NCI-H774 (cell line): Measurements from ENCODE around the gene ROMO1.
A peak's percentile ranks its signal among the peaks of the same experiment; 100 is the strongest.

Source experiments
- DNase-seq: peaks from one replicate; lab custom pipeline; 2025; lab: John Stamatoyannopoulos, UW

ROMO1 gene

DNA sequence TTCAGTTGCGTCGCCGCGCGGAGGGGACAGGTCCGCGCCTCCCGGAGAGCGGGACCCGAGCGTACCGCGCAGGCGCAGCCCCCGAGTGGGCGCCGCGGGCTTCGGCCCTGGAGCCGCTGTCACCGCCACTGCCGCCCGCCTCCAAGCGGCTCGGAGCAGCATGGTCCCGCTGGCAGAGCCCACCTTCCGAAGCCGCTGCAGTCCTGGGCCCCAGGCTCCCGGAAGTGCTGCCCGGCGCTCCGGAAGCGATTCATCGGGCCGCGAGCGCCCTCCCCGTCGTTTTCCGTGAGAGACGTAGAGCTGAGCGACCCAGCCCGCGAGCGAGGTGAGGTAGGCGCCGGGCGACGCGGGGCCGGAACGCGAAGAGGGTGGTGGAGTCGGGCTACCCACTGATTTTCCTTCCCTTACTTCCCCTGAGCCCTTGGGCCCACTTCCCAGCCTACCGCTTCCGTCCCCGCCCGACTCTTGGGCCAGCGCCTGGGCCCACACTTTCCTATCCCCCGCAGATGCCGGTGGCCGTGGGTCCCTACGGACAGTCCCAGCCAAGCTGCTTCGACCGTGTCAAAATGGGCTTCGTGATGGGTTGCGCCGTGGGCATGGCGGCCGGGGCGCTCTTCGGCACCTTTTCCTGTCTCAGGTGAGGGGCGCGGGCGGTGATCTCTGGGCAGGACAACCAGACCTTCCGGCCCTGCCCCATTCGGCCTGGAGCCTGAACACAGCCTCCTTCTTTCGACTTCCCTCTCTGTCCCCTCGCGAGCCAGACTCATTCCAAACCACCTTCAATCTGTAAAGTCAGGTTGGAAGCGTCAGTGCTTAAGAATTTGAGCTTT lies at the start of gene ROMO1, which contains the start of gene NFS1:
TSS of gene ROMO1 (plus strand) at position 279 of the 830 bp plus-strand sequence. CDS start at position 507, 228 bp downstream.
TSS of gene NFS1 (minus strand) at position 226 of the 830 bp plus-strand sequence. CDS start at position 162, 64 bp downstream.
- DNase-seq = peak; percentile 68

DNA sequence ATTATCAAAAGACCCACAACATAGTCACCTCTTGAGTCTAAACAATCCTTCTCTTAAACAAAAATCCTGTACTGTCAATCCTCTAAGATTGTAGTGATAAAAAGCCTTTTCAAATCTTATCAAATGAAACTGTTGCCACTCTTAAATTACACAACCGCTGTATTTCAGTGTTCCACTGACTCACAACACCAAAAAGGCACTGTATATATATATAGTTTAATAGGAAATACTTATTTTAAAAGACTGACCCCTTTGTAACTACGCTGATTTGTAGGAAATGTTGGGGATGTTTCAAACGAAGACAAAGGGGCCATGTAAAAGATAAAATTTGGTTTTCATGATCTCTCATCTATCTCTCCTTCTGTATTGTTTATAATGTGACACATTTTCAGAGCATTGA lies 48.6 kb upstream of the ROMO1 start:
- no peak for DNase-seq

DNA sequence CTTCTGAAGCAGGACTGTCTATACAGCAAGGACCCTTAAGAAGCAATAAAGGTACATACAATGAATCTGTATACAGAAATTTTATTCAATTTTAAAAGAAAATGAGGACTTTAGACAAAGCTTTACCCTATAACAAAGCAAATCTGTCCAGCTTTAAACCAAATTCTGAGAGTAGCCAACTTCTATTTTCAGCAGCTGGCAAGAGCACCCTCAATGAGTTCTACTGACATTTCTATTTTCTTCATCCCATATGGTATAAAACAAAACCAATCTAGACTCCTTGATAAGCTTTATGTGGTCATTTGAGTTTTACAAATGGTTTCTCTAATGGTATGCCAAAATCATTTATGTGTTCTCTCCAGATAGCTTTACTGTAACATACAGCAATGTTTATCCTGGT lies 47.2 kb upstream of the ROMO1 start:
- DNase-seq = no peak

DNA sequence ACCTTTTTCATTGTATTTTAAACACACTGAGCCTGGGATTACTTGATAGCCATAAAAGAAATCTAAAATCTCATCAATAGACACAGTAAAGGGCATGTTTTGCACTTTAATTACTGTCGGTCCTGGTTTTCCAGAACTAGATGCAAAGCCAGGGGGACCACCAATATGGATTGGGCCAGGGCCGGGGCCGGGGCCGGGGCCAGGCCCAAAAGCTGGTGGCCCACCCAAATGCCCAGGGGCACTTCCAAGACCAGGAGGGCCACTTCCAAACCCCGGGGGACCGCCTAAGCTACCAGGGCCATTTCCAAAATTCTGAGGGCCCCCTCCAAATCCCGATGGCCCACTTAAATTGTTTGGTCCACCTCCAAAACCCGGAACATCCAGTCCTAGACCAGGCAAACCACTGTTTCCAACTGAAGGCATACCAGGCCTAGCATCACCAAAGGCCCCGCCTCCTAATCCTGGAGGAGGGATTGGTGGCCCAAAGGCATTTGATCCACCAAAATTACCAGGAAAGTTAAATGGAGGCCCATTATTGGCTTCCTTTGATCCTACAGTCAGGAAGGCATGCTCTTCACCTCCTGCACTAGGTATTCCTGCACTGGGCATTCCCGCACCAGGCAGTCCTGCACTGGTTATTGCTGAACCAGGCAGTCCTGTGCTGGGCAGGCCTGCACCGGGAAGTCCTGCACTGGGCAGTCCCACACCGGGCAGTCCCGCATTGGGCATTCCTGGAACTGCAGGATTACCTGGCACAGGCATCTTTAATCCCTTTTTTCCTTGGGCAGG lies 46.4 kb upstream of the ROMO1 start:
- no peak for DNase-seq

DNA sequence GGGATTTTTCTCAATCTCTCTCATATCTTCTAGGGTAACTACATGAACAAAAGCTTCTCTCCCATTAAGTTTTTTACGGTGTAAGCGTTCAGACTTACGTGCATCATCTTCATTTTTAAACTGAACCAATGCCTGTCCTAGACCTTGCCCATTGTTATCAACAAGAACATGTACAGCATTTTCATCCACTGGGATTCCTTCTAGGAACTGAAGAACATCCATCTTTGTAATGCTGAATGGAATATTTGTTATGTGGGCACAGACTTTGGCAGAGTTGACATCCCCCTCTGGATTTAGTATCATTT lies 45.8 kb upstream of the ROMO1 start:
- no peak for DNase-seq

DNA sequence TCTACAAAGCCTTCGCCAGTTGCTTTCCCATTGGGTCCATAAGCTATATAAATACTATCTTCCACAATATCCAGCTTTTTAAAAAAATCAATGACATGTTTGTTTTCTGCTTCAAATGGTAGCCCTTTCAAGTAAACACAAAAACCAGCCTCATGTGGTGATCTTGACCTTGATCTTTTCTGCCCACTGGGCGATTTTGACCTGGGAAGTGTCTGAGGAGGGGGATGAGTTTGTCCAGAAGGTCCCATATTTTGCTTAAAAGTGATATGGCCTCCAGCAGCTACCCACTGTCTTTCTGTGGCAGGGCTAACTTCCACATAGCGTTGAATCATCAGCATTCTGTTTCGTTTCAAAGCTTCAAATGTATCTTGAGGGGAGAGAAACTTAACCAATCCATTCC lies 45.3 kb upstream of the ROMO1 start:
- no peak for DNase-seq

DNA sequence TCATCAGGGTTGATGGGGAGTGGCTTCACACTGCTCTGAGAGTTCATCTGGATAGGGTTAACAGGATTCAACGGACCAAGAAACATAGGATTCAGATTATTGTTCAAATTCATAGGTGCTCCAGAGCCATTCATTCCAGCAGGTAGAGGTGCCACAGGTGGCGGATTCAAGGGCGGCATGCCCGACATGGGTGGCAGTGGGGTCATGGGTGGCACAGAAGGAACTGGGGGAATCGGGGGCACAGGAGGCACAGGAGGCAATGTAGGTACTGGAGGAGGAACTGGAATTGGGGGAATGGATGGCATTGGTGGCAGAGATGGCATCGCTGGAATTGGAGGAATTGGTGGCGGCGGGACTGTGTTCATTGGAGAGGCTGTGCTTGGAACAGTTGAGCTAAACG lies 44.8 kb upstream of the ROMO1 start:
- no peak for DNase-seq

DNA sequence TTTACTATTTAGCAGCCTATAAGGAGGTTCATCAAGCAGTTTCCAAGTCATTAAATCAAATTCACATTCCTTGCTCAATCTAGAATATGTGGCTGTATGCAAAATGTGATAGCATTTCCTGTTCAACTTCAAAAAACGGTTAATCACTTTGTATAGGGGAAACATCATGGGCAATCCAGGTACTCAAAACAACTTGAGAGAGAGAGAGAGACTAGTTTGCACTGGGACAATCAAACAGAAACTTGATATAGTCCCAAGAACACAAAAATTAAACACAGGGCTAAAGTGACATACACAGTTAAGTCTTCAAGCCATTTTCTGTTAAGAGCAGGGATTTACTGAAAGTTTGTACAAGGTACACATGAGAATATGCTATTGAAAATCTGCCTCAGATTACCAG lies 41.9 kb upstream of the ROMO1 start:
- no peak for DNase-seq

DNA sequence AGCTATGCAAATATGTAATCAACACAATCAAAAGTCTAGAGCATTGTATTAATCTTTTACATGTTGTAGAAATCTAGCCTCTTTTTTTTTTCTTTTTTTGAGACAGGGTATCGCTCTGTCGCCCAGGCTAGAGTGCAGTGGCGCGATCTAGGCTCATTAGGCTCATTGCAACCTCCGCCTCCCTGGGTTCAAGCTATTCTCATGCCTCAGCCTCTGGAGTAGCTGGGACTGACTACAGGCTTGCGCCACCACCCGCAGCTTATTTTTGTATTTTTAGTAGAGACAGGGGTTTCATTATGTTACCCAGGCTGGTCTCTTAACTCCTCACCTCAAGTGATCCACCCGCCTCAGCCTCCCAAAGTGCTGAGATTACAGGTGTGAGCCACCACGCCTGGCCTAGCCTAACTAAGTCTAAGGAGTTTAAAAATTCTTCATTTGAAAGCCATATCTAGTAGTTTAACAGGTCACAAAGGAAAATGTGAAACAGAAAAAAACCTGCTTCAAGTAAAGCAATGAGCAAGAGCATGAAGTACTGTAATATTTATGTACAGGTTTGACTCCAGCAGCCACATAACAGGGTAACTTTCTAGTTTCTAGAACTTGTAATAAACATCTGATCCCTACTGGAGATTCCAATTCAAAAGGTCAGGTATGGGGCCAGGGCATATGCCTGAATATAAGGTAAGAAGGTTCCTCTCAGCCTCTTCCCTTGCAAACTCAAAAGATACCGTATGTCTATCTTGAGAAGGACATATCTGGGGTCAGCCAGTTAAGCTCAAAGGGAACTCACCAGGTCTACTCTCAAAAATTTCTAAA lies 38.9 kb upstream of the ROMO1 start:
- DNase-seq = no peak

DNA sequence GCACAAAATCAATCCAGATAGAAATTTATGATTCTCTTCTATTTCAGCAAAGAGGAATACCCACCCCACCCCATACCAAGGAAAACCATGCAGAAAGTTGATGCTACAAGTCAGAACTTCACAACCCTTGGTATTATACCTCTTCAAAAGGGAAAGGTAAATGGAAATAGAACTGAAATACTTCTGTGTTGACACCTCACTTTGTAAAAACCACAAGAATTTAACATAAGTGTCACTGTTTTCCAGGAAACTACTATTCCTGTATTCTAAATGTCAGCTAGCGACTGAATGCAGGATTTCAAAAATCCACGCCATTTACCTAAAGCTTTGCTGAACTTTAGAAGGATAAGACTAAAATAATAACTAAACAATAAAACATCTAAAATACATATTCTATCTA lies 38.2 kb upstream of the ROMO1 start:
- DNase-seq = no peak

DNA sequence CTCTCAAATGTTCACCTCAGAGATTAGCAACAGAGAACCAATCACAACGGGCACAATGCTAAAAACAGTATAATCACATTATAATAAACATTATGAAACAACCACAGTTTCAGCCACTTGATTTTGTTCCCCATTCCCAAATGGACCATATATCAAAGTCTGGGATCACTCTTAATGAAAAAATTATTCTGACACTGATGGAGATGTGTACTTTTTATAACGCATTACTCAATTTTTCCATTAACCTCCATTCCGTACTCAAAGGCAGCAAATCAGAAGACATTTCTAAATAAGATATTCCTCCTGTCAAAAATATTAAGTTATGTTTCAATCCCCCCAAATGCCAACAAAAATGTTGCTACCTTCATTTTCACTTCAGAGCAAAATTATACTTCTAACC lies 37.3 kb upstream of the ROMO1 start:
- DNase-seq = no peak

DNA sequence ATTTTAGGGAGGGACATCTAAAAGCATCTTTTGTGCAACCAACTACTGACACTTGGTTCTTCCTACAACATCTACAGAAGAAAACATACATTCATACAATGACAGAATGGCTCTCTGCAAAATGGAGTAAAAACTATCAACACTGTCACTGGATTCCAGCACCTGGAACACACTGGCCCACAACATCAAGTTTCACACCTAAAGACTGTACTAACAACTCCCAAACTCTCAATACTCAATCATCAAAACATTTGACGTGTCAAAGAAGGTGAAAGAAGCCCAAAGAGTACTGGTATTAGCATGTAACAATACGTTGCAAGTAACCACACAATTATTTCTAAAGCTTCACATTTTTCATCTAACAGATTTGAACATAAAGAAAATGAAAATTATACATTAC lies 36.7 kb upstream of the ROMO1 start:
- DNase-seq = no peak

DNA sequence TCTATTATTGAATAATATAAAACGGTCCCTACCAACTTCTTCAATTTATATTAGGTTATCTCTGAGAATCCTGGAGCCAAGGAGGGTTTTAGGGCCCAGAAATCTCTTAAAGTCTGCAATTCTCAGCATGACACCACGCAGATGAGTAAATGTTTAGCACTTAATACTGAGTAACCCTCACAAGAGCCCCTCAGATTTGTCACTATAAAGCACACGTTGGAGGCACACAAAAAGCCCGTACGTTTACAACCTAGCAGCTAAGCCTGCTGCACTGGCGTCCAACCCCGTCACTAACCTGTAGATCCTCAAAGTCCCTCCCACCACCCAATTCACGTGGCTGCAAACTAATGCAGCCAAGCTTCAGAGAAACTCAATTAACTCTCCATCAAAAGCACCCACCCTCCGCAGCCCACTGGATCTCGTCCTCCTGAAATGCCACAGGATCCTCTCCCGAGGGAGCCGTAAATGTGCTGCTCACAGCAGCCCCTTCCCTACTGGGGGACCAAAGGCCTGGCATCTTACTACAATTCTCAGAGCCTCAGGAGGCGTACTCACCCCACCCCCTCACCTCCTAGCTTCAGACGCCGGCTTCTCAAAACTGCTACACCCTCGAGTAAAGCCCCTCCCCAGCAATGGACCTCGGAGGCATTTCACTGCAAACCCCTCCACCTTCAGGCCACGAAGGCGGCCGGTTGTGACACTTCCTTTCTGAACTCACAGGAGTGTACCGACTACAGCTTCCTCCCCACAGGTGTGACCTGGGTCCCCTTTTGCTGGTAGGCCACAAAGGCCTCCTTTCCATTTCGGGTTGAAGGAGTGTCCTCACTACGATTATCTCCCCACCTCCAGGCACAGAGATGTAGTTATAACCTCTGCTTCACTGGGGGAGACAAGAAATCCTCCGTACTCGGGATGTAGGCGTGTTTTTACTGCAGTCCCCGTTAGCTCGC lies 35.4 kb upstream of the ROMO1 start:
- peak; percentile 9 for DNase-seq

DNA sequence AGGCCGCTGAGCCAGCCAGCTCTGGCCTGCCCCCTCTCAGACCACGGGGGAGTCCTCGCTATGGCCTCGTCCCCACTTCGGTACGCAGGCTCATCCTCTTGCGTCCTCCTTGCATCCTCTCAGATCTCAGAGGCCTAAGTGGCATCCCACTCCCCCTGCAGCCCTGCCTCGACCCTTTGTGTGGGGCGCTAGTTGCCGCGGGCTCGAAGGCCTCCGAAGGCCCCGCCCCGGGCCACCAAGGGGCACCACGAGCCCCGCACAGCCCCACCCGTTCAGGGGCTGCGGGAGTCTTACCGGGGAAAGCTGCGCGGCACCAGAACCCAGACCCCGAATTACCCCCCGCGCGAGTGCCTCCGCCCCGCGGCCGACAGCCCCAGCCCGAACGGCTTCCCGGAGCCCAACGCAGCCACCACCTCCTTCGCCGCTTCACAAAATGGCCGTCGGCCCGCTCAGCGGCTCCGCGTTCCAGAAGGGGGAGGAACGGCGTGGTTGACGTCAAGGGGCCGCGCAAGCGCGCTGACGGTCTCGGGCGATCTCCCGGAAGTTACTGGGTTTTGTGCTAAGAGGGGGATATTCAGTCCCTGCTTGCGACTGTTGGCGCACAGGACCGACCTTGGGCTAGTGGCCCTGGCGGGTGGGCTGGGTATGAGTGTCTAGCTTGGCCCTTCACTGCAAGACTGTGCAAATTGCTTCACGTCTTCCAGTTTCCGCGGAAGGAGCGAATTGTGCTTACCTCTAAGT lies 34.6 kb upstream of the ROMO1 start, which contains the start of the genes CPNE1 and RBM12:
TSS of gene CPNE1 (minus strand) at position 435 of the 741 bp plus-strand sequence. CDS start 31,977 bp downstream, outside the sequence.
TSS of gene RBM12 (minus strand) at position 435 of the 741 bp plus-strand sequence. CDS start 9,578 bp downstream, outside the sequence.
- DNase-seq = peak; percentile 92

DNA sequence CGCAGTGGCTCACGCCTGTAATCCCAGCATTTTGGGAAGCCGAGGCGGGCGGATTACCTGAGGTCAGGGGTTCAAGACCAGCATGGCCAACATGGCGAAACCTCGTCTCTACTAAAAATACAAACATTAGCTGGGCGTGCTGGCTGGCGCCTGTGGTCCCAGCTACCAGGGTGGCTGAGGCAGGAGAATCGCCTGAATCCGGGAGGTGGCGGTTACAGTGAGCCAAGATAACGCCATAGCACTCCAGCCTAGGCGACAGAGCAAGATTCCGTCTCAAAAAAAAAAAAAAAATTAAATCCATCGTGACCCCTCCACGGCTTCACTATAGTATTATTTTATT lies 33.3 kb upstream of the ROMO1 start:
- DNase-seq = no peak

DNA sequence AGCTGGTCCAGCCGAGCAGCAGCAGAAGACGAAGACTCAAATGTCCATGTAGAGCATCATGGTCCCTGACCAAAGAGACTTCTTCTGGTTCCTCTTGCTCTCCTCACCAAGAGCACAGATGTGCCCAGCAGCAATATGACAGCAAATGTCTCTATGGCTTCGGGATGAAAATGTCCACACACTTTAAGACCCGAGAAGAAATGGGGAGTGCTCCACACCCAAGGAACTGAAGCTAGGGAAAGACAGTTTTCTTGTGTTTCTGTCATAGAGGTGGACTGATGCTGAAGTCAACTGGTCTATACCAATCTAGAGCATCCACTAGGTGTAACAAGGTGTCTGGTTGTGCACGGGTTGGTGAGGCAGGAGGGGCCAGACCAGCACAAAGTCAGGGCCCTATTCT lies 30.0 kb upstream of the ROMO1 start:
- DNase-seq = no peak

DNA sequence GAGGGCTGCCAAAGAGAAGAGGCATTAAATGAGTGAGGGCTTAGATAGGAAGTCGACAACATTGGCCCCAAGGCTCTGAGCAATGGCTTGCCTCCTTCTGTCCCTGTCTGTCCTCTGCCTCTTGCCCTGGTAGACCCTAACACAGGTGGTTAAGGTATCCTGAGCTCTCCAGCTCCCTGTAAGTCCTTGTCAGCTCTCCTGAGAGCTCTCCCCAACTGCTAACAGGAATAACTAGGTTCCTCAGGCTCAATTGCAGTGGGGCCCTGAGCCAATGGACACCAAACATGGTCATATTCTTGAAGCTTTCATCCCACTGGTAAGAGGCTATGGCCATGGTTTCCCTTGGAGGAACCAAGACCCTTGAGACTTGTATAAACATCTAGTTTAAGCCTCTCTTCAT lies 29.5 kb upstream of the ROMO1 start:
- no peak for DNase-seq

DNA sequence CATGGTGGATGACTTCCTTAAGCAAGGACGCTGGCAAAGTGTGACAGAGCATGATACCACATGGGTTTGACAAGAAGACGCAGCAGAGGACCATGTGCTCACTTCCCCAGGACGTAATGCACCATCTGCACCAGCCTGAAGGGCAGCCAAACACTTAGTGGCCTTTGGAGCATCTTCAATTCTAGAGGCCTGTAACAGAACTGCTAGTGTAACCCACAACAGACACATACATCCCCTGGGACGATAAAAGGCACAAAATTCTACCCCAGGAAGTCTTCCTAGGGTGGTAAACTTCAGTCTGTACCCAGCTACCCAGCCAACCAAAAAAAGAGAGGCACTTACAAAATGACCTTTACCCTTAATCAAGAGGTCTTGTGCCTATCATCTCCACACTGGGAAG lies 25.3 kb upstream of the ROMO1 start:
- DNase-seq = no peak

DNA sequence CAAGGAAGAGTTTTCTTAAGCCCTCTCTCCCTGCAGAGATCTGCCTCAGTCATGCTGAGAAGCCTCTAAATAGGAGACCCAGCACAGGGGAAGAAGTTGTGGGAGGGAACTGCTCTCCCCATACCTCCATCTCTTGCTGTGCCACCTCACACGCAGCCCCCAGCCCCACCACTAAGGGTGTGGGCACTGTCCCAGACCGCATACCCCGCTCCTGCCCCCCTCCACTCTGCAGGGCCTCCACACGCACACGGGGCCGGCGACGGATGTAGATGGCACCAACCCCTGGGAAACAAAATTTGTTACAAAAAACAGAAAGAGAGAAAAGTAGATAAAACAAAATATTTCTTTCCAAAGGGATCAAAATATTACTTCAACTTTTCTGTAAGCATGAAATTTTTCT lies 24.3 kb upstream of the ROMO1 start:
- no peak for DNase-seq

DNA sequence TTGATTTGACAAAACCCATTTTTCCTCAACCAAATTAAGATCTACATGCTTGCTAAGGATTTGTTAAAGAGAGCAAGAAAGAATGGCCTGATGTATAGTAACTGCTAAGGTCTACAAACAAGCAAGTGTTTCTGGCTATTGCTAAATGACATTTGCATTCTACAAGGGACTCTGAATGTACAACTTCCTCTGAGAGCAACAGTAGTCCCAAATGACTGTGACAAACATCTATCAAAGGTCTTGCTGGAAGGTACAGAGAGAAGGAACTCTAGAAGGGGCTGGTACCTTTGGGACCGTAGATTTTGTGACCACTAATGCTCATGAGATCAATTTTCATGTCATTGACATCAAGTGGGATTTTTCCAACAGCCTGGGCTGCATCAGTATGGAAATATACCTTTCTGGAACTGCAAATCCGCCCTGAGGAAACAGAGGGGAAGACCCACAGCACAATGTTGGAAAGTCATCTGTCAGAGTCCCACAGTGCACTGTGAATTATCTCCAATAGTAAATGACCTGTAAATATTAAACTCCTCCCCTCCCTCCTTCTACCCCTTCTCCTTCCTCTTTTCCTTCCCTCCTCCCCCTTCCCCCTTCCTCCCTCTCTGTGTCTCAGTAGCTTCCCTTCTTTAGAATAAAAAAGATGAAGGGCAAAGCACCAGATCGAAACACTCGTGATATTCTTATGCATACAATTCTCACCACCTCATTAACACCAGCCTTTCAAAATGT lies 18.6 kb upstream of the ROMO1 start:
- no peak for DNase-seq
